H9 (cell line): ENCODE results near the gene TADA2B. TPM values are rescaled to one million over a fixed set of nuclear protein-coding genes. Genes with fewer than 3 reads are reported as not detected.

ENCODE experiments used
- DNase-seq: peaks from one replicate; pipeline ENCODE4 v3.0.0-alpha.2; 2017
- H2AFZ ChIP-seq: one replicate; pipeline ENCODE4 v1.6.1; 2013; ENCODE audit warnings: mild to moderate bottlenecking, low read length, control low read depth, moderate library complexity
- H2AK5ac ChIP-seq: 2 replicates; pipeline ENCODE4 v1.6.1; 2013; ENCODE audit warnings: low read length, control low read depth, mixed read lengths; ENCODE audit not compliant: insufficient read length
- H2BK120ac ChIP-seq: one replicate; pipeline ENCODE4 v1.6.1; 2013; ENCODE audit warnings: low read depth, mild to moderate bottlenecking, low read length, control low read depth, inconsistent platforms; ENCODE audit not compliant: poor library complexity, severe bottlenecking
- H2BK12ac ChIP-seq: 2 replicates; pipeline ENCODE4 v1.6.1; 2013; ENCODE audit warnings: low read length, control low read depth, mixed read lengths, low read depth; ENCODE audit not compliant: insufficient read length
- H2BK15ac ChIP-seq: 2 replicates; pipeline ENCODE4 v1.6.1; 2013; ENCODE audit warnings: low read depth, low read length, control low read depth
- H2BK20ac ChIP-seq: one replicate; pipeline ENCODE4 v1.6.1; 2013; ENCODE audit warnings: low read depth, mild to moderate bottlenecking, low read length, control low read depth, inconsistent platforms; ENCODE audit not compliant: poor library complexity, severe bottlenecking
- H2BK5ac ChIP-seq: 2 replicates; pipeline ENCODE4 v1.6.1; 2013; ENCODE audit warnings: low read length, control low read depth, mixed read lengths; ENCODE audit not compliant: insufficient read length
- H3K14ac ChIP-seq: 2 replicates; pipeline ENCODE4 v1.6.1; 2013; ENCODE audit warnings: low read length, control low read depth; ENCODE audit not compliant: insufficient read depth
- H3K18ac ChIP-seq: 2 replicates; pipeline ENCODE4 v1.6.1; 2013; ENCODE audit warnings: low read depth, mild to moderate bottlenecking, mixed read lengths, low read length, control low read depth; ENCODE audit not compliant: insufficient read length
- H3K23ac ChIP-seq: 2 replicates; pipeline ENCODE4 v1.6.1; 2013; ENCODE audit warnings: low read length, control low read depth, mixed read lengths, low read depth; ENCODE audit not compliant: insufficient read length
- H3K23me2 ChIP-seq: 2 replicates; pipeline ENCODE4 v1.6.1; 2013; ENCODE audit warnings: low read depth, mild to moderate bottlenecking, mixed read lengths, low read length, control low read depth; ENCODE audit not compliant: insufficient read length, poor library complexity, severe bottlenecking
- H3K27ac ChIP-seq: 2 replicates; pipeline ENCODE4 v1.5.1; 2013; ENCODE audit warnings: low read length, control low read depth, mixed read lengths, low read depth; ENCODE audit not compliant: insufficient read length
- H3K27me3 ChIP-seq: 2 replicates; pipeline ENCODE4 v1.6.1; 2013; ENCODE audit warnings: low read length, control low read depth, inconsistent platforms; ENCODE audit not compliant: insufficient read depth
- H3K4ac ChIP-seq: 2 replicates; pipeline ENCODE4 v1.6.1; 2013; ENCODE audit warnings: low read depth, mild to moderate bottlenecking, control low read depth, inconsistent platforms, low read length, moderate library complexity
- H3K4me1 ChIP-seq: 2 replicates; pipeline ENCODE4 v1.6.1; 2013; ENCODE audit warnings: low read length, control low read depth, inconsistent platforms; ENCODE audit not compliant: insufficient read depth
- H3K4me2 ChIP-seq: 2 replicates; pipeline ENCODE4 v1.6.1; 2013; ENCODE audit warnings: low read length, control low read depth, mixed read lengths; ENCODE audit not compliant: insufficient read length, insufficient read depth
- H3K56ac ChIP-seq: 2 replicates; pipeline ENCODE4 v1.6.1; 2013; ENCODE audit warnings: low read depth, mild to moderate bottlenecking, mixed read lengths, low read length, control low read depth; ENCODE audit not compliant: insufficient read length
- H3K79me1 ChIP-seq: 2 replicates; pipeline ENCODE4 v1.6.1; 2013; ENCODE audit warnings: low read depth, mild to moderate bottlenecking, moderate library complexity, low read length, control low read depth, inconsistent platforms; ENCODE audit not compliant: insufficient read depth, poor library complexity, severe bottlenecking
- H3K79me2 ChIP-seq: 2 replicates; pipeline ENCODE4 v1.6.1; 2013; ENCODE audit warnings: low read length, control low read depth, inconsistent platforms; ENCODE audit not compliant: insufficient read depth
- H3K9ac ChIP-seq: 2 replicates; pipeline ENCODE4 v1.6.1; 2013; ENCODE audit warnings: low read length, control low read depth, mixed read lengths; ENCODE audit not compliant: insufficient read length; ENCODE audit errors: extremely low read depth
- H3K9me3 ChIP-seq: one replicate; pipeline ENCODE4 v1.6.1; 2013; ENCODE audit warnings: low read depth, low read length, inconsistent platforms; ENCODE audit not compliant: control insufficient read depth
- H3T11ph ChIP-seq: one replicate; pipeline ENCODE4 v1.6.1; 2013; ENCODE audit warnings: mild to moderate bottlenecking, low read length, control low read depth, inconsistent platforms
- H4K20me1 ChIP-seq: one replicate; pipeline ENCODE4 v1.6.1; 2013; ENCODE audit not compliant: control insufficient read depth, insufficient read length, insufficient read depth
- H4K5ac ChIP-seq: 2 replicates; pipeline ENCODE4 v1.6.1; 2013; ENCODE audit warnings: low read depth, mild to moderate bottlenecking, mixed read lengths, low read length, control low read depth; ENCODE audit not compliant: insufficient read length
- H4K8ac ChIP-seq: replicated peaks from 2 replicates; pipeline ENCODE4 v1.6.1; 2013; ENCODE audit warnings: low read length, control low read depth, mixed read lengths, low read depth; ENCODE audit not compliant: insufficient read length
- H4K91ac ChIP-seq: 2 replicates; pipeline ENCODE4 v1.6.1; 2013; ENCODE audit warnings: low read depth, mild to moderate bottlenecking, moderate library complexity, mixed read lengths, low read length, control low read depth; ENCODE audit not compliant: insufficient read length
- H3K27ac Mint-ChIP-seq, 3 experiments: 2 replicates in 2 of 3; 3 replicates in 1 of 3; pipeline ENCODE4 v1.8.0; 2020 to 2021; ENCODE audit warnings: mixed read lengths in 3 of 3, mild to moderate bottlenecking in 1 of 3, moderate library complexity in 1 of 3
- H3K27me3 Mint-ChIP-seq: 2 replicates; pipeline ENCODE4 v1.8.0; 2021; ENCODE audit warnings: low read depth, mild to moderate bottlenecking, moderate library complexity, mixed read lengths
- H3K36me3 Mint-ChIP-seq, 3 experiments: 2 replicates in 2 of 3; 3 replicates in 1 of 3; pipeline ENCODE4 v1.8.0; 2020 to 2021; ENCODE audit warnings: low read depth in 3 of 3, mixed read lengths in 3 of 3; ENCODE audit not compliant: insufficient read depth in 1 of 3
- H3K4me1 Mint-ChIP-seq, 2 experiments: 2 replicates each; pipeline ENCODE4 v1.8.0; 2020; ENCODE audit warnings: mixed read lengths in 2 of 2
- H3K4me3 Mint-ChIP-seq, 2 experiments: 2 replicates in 1 of 2; 3 replicates in 1 of 2; pipeline ENCODE4 v1.8.0; 2020 to 2021; ENCODE audit warnings: mild to moderate bottlenecking in 2 of 2, mixed read lengths in 2 of 2, moderate library complexity in 1 of 2
- H3K9me3 Mint-ChIP-seq, 2 experiments: 2 replicates in 1 of 2; 3 replicates in 1 of 2; pipeline ENCODE4 v1.8.0; 2020; ENCODE audit warnings: mild to moderate bottlenecking in 2 of 2, mixed read lengths in 2 of 2, moderate library complexity in 1 of 2
- CTCF ChIP-seq: fragments of 200-600 bp; sonication (generic); conservative IDR thresholded peaks from 3 replicates; pipeline ENCODE4 v1.8.0; 2021; ENCODE audit warnings: antibody characterized with exemption, mild to moderate bottlenecking
- WGBS: extraction: QIAGEN DNeasy Blood & Tissue Kit; methylation state at CpG from one replicate; pipeline ENCODE4 v1.1.7; 2013; ENCODE audit warnings: missing lambda C conversion rate, low lambda C conversion rate, mixed read lengths; ENCODE audit not compliant: insufficient read length; ENCODE audit errors: extremely low coverage; 5-methylcytosine and 5-hydroxymethylcytosine counted together
- long read RNA-seq: library from polyadenylated mRNA; unstranded; transcript quantifications from one replicate; pipeline ENCODE4 v2.0.0, GENCODE V29; 2020
- total RNA-seq: library from RNA; stranded (reverse); gene quantifications from 2 replicates; pipeline ENCODE4 v1.2.1, GENCODE V29; 2021

Gene TADA2B
- 14.0 and 17.0 TPM in 2 replicates for total RNA-seq
- long read RNA-seq, partial matches to known transcripts: 0 of 3 reads
- long read RNA-seq, other reads (novel, unspliced or antisense): 0 of 3 reads

- H4K20me1 ChIP-seq: no peaks in the 10 kb centered on the region
- no peak within 1 kb of the TSS for H3K27ac ChIP-seq
- H3K23ac ChIP-seq: no peak within 1 kb of the TSS
Observed at GRCh38 chr4:7043284-7044136, at the start of gene TADA2B. TSS of gene TADA2B (plus strand) at chr4:7043372. CDS start at chr4:7043580, 208 bp downstream.

More at GRCh38 chr4:7043284-7044136, at the start of gene TADA2B:
- Histone ChIP-seq H3K4me2 (peak within 1 kb of the TSS; percentile 86), H3K79me1 (peaks cover 4% of the 10 kb centered on the region), H4K5ac (no peak within 1 kb of the TSS), H3K27me3 (peaks cover 12% of the 10 kb centered on the region; the same call in 1 of the 2 replicates), H3K14ac (peak within 1 kb of the TSS; percentile 84; the same call in 1 of the 2 replicates), H3K4ac (no peak within 1 kb of the TSS), H2BK120ac (no peak within 1 kb of the TSS), H2BK15ac (no peak within 1 kb of the TSS), H3K56ac (no peak within 1 kb of the TSS), H4K91ac (no peak within 1 kb of the TSS), H2AK5ac (no peak within 1 kb of the TSS), H3K18ac (peak within 1 kb of the TSS; percentile 37), H3K9ac (peak within 1 kb of the TSS; percentile 62), H3K9me3 (no peaks in the 10 kb centered on the region), H2BK20ac (no peak within 1 kb of the TSS), H3T11ph (no peak within 1 kb of the TSS), H3K79me2 (peaks cover 9% of the 10 kb centered on the region), H2BK5ac (no peak within 1 kb of the TSS), H3K4me1 (peaks cover 3% of the 10 kb centered on the region; the same call in 1 of the 2 replicates), H3K23me2 (peaks cover 19% of the 10 kb centered on the region), H2AFZ (no peak within 1 kb of the TSS), H4K8ac (no peak within 1 kb of the TSS), H2BK12ac (no peak within 1 kb of the TSS)
- peaks cover 31 to 40% of the 10 kb centered on the region in 2 experiments for H3K4me1 Mint-ChIP-seq
- no peak within 1 kb of the TSS; a peak in 2 of 7 replicates for H3K27ac Mint-ChIP-seq
- H3K27me3 Mint-ChIP-seq: peaks cover 33% of the 10 kb centered on the region
- no peaks in the 10 kb centered on the region for H3K9me3 Mint-ChIP-seq
- WGBS: no CpG with 5 or more reads among the region's 119 CpGs
- no peak for DNase-seq
- no peaks in the 10 kb centered on the region; a peak in 1 of 7 replicates for H3K36me3 Mint-ChIP-seq
- peak within 1 kb of the TSS; percentile 75 to 90 for H3K4me3 Mint-ChIP-seq
- TF ChIP-seq CTCF: no peak; the same call in 2 of the 3 replicates
